HG03571 (cell line): Measurements from ENCODE around the gene PKP2.
"Not testable (repeated sequence)": the region's sequence is repeated elsewhere in the genome, so short reads cannot be mapped to it uniquely, and the experiment has no call there.

Experiments
- ATAC-seq: cut with Tn5 transposase; IDR thresholded peaks from one replicate; pipeline ENCODE4 v1.9.1; 2021; ENCODE audit not compliant: unreplicated experiment

The PKP2 gene

DNA sequence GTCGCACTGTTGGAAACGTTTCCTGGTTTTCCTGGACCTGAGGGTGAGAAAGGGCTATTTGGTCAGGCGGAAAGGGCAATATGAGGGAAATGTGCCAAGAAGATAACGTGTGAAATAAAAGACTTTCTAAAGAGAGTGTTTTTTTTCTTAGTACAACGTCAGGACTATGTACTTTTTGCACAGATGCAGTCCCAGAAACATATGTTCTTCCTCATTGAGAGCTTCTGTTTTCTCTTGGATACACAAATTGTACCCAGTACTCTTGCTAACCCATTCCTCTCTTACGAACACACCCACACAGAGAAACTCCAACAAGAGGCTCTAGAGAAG is 669 bp upstream of the PKP2 start:
- no peak for ATAC-seq

DNA sequence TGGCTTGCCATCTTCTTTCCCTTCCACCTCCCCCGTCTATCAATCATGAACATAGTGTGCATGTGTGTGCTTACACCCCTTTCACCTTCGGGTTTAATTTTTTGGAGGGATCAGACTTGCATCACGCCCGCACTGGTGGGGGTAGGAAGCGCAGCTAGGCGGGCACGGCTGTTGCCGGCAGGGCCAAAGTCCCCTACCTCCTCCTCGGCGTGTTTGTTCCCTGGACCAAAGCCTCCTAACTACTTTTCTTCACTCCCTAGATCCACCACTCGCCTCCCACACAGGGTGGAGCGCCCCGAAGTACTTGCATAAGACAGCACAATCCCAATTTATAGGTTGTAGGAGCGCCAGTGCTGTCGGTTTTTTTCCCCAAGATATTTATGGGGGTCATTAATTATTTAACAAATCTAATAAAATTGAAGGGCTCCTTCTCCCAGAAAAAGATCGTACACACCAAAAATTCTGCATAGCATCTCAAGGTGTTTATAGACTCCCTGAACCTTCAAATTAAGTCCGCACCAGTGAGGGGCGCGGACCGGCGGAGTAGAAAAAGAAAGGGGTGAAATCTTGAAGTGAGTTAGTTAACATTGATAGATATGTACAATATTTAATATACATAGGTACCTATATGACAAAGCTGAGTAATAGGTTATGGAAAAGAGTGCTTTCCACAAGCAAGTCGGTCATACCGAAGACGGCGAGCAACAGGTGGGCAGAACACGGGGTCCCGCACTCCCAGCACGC is 717 bp downstream of the PKP2 start:
- ATAC-seq = no peak

DNA sequence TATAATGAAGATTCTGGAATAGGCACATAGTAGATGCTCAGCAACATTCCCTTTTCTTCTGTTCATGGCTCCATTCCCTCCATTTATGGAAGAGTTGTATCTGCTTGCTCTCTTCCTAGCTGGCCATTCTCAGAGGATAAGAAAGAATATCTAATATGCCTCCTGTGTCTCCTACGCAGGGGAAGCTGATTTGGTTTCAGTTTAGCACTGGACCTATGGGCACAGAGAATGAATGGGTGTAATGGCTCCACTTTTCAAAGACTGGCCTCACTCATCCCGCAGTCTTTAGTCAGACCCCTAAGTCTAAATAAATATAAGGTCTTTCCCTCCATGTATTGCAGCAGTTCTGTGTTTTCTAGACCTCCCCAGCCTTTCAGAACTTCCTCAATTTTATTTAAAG is 2.0 kb downstream of the PKP2 start:
- no peak for ATAC-seq

DNA sequence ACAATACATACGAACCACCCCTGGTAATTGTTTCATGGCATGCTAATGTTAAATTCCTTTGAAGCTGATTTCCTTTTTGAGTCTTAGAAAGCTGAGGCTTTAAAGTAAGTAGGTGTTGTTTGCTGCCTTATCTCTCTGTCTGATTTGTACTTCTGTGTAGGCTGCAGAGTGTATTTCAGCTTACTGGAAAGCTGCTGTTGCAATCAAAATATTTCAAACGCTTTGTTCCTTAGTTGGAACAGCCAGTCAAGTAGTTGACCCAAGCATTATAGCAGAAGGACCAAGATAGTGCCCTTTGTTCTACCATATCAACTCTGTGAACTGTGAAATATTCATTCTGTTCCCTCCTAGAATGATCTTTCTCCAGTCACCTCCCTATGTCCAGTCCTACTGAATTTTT is 3.1 kb downstream of the PKP2 start:
- no peak for ATAC-seq

DNA sequence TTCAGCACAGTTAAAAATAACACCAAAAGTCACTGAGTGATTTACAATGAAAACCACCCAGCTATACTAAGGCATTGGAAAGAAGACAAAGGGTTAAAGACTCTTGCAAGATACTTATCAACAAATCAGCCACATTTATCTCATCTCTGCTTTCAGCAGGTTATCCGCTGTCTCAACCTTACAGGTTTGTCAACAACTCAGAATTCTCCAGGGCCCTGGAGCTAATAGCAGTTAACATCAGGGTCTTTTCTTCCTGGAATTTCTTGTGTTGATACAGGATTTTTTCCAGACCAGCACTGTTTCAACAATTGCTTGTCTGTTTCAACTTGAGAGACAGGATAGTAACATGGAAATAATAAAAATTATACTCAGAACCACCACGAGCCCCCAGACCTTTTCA is 3.5 kb downstream of the PKP2 start:
- no peak for ATAC-seq

DNA sequence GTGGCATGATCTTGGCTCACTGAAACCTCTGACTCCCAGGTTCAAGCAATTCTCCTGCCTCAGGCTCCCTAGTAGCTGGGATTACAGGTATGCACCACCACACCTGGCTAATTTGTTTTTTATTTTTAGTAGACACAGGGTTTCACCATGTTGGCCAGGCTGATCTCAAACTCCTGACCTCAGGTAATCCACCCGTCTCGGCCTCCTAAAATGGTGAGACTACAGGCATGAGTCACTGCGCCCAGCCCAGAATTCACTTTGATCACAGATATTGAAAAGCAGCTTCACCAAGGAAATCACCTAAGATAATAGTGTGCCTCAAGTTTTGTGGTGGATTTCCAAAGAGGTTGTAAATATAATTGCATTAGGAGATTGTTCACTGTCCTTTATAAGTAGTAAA is 4.2 kb downstream of the PKP2 start:
- ATAC-seq = not testable (repeated sequence)

DNA sequence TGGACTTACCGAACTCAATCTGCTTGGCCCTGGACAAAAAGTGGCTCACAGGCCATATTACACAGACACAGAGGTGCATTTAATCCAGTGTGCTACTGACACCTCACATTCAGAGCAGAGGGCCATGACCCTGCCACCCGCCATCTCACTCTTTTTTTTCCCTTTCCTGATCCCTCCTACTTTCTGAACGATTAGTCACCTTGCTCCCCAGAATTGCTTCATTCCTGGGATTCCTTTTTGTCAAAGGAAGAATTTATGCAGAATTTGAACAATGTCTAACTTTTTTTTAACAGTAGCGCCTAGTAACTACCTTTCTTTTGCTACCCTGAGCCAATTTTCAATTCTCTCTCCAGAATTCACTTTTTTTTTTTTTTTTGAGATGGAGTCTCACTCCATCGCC is 4.6 kb downstream of the PKP2 start:
- no peak for ATAC-seq

DNA sequence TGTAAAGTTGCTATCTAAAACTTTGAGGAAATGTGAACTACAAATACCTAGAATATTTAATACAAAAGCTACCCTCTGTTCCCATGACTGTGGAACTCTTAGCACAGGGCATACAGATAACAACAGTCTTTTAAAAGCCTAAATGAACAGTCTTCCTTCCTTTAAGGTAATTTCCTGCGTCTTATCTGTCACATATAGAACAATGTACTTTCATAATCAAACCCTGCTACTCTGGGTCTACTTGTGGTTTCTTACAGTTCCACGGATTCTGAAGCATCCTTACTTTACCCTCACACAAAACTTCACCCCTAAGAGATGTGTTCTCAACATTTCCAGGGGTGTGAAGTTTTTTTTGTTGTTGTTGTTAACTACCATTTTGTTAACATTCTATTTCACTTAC is 5.1 kb downstream of the PKP2 start:
- ATAC-seq = no peak

DNA sequence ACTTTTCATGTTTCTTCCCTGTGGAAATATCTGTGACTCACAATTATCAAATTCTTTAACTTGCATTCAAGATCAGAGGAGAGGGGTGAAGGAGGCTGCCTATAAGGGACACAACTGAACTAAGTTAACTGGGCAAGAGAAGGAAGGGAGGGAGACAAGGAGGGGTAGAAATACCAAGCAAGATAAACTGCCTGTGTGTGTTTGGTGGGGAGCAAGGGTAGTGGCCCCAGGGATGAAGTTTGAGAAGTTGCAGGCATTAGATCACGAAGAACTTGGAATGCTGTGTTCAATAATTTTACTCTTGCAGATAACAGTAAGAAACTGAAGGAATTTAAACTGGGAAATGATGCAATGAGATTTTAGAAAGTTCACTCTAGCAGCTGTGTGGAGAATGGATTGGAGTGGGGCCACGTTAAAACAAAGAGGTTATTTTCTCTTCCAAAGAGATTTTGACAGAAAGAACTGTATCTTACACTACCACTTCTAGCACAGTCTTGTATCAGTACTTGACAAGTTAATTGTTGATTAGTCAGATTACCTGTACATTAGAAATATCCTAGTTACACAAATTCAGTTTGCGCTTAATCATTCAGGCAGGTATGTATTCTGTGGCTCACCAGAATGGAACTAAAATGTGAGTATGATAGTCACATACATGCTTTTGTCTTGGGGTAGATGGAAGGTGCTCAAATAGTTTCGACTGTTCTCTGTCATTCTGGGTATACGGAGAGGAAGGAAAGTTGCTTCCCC is 7.4 kb downstream of the PKP2 start:
- ATAC-seq = no peak

DNA sequence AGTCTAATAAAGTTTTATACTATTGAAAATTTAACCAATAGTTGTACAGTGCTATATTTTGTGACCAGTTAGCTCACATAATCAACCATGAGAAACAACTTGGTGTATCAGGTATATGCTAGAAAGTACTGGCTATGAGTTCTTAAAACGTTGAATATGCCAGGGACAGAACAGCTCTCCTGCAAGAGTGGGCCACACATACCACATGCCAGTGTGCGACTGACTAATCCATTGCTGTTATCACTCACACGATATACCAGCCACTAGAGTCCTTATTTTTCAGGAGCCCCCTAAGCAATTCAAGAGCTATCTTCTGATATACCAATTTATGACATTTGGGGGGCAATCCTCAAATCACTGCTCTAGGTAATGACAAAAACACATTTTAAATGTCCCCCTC is 9.5 kb downstream of the PKP2 start:
- ATAC-seq = no peak

DNA sequence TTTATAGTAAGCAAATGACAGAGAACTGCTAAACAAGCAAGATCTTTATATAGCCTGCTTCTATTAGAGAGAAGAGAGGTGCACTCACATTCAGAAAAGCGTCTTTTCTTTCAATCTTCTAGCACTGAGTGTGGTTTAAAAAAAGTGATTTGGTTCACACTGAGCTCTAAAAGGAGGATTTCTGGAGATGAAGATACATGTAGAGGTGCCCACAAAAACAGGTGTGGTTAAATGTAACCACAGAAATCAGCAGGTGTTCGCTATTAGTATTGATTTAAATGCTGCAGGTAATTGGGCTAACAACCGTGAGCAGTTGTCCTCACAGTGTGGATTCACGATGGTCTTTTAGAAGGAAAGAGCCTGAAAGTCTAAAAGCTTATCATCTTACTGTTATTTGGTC is 10.7 kb downstream of the PKP2 start:
- no peak for ATAC-seq

DNA sequence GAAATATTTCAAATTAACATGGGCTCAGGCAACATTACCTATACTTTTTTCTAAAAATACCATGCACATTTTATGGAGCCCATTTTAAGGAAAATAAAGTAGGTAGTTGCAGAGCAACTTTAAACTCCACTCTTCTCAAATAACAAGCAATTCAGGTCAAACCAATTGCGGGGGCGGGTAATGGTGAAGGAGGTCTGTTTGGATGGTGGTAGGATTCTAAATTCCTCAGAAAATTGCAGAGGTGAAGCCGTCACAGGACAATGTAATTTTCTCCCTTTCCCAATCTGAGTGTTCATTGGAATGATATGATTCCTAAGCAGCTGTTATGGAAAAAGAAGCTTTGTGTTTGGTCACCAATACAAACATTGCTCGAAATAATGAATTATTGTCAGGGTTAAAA is 11.6 kb downstream of the PKP2 start:
- ATAC-seq = no peak

DNA sequence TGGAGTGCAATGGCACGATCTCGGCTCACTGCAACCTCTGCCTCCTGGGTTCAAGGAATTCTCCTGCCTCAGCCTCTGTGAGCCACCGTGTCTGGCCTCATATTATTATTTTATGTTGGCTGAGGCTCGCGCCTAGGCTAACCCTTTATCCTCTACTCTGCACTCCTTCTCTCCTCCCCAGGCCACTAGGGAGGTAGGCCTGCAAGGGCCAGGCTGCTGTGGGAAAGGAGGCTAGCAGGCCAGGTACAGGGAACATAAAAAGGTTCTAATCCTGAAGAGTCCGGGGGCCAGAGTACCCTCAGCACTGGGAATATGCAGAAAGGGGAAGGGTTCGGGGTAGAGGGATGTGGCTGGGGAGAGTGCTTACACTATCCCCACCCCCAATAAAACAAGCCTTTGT is 14.9 kb downstream of the PKP2 start:
- ATAC-seq = no peak

DNA sequence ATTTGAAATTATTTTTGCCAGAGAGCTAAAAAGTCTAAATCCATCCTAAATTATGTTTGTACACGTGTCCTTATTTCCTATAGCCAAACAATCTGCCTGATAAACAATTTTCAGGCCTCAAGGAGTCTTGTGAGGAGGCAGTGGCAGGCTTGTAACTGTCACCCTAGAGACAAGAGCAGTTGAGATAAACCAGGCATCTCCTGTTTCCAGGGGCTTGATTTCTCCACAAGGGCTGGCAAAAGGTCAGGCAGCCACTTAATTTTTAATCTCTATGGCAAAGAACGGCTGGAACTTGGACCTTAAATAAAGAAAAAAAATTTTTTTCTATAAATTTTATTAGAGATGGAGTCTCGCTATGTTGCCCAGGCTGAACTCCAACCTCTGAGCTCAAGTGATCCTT is 15.5 kb downstream of the PKP2 start:
- no peak for ATAC-seq

DNA sequence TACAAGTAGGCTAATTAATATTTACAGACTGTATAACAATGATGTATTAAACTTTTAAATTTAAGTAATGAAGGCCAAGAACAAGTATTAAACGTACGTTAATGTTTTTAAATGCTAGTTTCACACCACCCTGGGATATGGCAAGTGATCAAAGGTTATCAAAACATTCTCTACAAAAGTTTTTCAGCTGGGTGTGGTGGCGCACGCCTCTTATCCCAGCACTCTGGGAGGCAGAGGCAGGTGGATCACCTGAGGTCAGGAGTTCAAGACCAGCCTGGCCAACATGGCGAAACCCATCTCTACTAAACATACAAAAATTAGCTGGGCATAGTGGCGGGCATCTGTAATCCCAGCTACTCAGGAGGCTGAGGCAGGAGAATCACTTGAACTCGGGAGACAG is 17.5 kb downstream of the PKP2 start:
- not testable (repeated sequence) for ATAC-seq

DNA sequence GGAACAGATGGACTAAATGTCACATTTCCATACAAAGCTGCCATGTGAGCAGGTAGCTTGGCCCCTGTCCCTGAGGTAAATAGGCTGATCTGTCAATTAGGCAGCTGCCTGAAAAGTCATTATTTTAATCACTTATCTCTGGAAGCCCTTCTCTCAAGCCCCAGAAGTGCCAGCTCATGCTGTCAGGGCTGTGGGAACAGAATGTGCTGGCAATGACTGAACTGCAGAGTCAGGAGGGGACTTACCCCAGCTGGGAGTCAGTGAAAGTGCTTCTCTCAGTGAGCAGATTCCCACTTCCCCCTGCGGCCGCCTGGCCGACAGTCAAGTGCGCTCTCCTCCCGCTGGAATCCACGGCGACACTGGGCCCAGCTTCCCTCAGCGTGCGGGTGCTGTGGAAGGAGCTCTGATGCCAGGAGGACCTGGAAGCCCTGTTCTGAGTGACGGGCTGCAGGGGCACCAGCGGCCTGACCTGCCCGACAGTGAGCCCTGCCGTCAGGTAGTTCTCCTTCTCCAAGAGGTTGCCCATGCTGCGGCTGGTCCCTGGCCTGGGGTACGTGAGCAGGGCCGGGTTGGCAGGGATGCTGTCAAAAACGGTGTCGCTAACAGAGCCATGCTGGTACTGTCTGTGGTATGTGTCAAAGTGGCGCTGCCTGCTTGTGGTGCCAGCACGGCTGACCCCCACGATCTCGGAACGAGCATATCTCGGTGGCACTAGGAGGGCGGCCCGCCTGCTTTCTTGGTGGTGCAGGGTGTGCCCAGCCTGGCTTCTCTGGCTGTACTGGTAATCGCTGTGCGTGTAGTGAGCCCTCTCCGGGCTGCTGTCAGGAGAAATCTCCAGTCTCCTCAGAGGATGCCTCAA is 18.7 kb downstream of the PKP2 start:
- no peak for ATAC-seq

DNA sequence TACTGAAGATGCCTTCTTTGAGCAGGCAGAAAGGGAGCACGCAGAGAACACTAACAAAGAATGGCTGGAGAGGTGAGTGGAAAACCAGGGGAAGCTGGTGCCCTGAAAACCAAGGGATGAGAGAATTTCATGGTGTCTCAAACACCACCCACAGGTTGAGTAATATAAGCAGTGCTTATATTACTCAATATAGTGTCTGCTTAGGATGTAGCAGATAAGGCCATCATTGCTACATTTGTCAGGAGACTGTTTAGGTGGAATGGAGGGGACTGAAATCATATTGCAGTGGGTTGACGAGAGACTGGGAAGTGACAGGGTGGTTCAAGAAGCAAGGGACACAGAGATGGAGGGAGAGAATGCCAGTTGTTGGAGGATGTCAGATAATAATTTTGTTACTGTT is 20.6 kb downstream of the PKP2 start:
- ATAC-seq = no peak

DNA sequence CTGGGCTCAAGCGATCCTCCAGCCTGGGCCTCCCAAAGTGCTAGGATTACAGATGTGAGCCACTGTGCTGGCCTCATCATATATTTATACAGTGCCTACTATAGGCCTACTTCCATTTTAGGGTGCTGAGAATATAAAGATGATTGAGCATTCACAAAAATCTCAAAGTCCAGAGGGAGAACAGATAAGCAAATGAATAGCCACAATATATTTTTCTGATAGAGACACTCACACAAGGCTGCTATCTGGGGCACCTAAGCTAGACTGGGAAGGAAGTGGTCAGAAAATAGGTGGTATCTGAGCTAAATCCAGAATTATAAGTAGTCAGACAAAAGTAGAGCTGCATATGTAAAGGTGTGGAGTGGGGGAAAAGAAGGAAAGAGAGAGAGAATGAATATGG is 21.6 kb downstream of the PKP2 start:
- ATAC-seq = no peak

DNA sequence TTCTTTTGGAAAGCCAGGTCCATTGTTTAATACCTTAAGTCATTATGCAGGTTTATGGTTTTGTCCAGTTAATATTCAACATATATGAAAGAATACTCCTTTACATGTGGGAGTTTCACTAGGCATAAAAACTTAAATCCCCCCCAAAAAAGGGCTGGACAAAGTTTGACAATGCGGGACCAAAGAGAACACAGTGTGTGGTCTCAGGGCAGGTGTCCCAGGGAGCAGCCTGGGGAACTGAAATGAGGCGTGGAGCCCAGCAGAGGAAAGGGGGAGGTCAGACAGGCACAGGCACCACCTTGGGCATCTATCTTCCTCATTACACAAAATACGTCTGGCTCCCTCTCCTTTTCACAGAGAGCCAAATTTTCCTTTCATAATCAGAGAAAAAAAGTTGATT is 22.5 kb downstream of the PKP2 start:
- ATAC-seq = no peak

DNA sequence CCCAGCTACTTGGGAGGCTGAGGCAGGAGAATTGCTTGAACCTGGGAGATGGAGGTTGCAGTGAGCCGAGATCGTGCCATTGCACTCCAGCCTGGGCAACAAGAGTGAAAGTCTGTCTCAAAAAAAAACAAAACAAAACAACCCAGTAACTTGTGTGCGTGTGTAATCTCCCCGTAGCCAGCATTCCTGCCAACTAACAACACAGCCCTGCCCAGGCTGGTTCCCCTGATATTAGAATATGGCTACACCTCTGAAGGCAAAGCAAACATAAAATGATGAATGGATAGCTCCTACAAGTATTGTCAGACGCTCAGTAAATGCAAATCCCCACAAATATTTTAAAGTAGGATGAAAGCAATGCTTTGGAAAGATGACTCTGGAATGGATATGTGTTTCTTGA is 24.2 kb downstream of the PKP2 start:
- not testable (repeated sequence) for ATAC-seq

DNA sequence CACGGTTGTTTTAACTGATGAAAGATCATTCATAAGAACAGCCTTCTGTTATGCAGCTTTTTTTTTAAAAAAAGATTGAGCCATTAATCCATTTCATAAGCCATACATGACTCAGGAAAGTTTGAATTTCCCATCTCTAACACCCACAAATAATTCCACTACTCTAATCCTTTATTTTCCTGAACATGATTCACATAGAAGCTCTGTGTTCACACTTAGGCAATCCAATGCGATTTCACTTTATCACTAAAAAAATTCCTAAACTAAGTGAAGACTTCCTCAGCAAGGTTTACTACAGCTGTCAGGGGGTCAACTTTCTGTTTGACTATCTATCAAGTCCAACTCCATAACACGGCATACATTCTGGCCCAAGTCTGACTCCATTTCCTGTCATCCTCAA is 25.9 kb downstream of the PKP2 start:
- ATAC-seq = no peak

DNA sequence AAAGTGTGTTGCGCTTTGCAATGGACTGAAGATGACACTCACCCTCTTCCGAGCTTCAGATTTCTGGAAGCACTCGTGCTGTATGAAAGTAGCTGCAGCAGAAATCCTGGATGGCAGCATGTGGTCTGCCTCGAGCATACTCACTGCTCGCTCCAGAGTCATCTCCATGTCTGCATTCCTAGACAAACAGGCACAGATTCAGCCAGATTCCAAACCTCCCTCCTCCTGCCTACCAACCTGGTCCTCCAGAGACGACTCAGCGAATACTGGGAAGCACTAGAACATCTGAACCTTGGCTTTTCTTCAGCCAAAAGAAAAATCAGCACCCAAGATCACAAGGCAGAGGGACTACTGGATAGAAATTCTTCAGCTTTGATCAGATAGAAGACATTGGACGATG is 27.7 kb downstream of the PKP2 start:
- ATAC-seq = no peak
